ENCODE data around the gene CCDC12. TPM values are rescaled to one million over a fixed set of nuclear protein-coding genes. Genes with fewer than 3 reads are reported as not detected.

Gene CCDC12
- polyA plus RNA-seq, 1 of the 3 experiments (the other 2 are of a cell fraction), result 105 TPM

- Histone ChIP-seq H4K20me1 (ENCODE audit: insufficient read depth) (no peaks in the 10 kb centered on the region), H3F3A (replicated peaks; ENCODE audit: insufficient read depth) (no peaks in the 10 kb centered on the region), H3K4me2 (peak overlapping the region; percentile 82), H2AFZ (ENCODE audit: low read depth) (peak overlapping the region; percentile 79), H3K27me3 (ENCODE audit: insufficient read depth) (peaks cover 22% of the 10 kb centered on the region), H3K4me1 (ENCODE audit: control insufficient read depth in 1 of 2, insufficient read depth in 2 of 2, low read depth in 1 of 2, low read length in 1 of 2) (peaks cover 0 to 20% of the 10 kb centered on the region in 2 experiments; a peak in 1 of 4 replicates), H3K9me2 (no peaks in the 10 kb centered on the region), H3K27ac (ENCODE audit: low read depth in 2 of 2, low read length in 1 of 2) (no peak overlapping the region), H3K9ac (no peak overlapping the region), H3K4me3 (ENCODE audit: low read depth in 2 of 2, low read length in 1 of 2) (peak overlapping the region; percentile 44 to 64), H3K36me3 (replicated peaks in 1 of 2; ENCODE audit: control insufficient read depth in 1 of 2, insufficient read depth in 2 of 2, low read length in 1 of 2) (no peaks in the 10 kb centered on the region), H3K79me2 (ENCODE audit: insufficient read depth) (no peaks in the 10 kb centered on the region), H3K9me3 (no peaks in the 10 kb centered on the region)
- 0% methylated on average over 8 of the region's 72 CpGs for WGBS (ENCODE audit: low lambda C conversion rate)
- ChIA-PET POLR2A (interaction anchor here (0.6 to 1.8 kb wide), 3 partner anchors 27 to 37 kb away, joined by 3 to 6 read pairs (median 3); no protein-coding TSS in a partner anchor), CTCF (interaction anchor here (0.9 to 31.0 kb wide), 7 partner anchors 9 to 394 kb away, joined by 3 to 480 read pairs (median 14); partner anchors contain the start of gene PTH1R)
- peak; percentile 87; the same call in 1 of the 2 replicates for TF ChIP-seq EZH2phosphoT487 (IDR thresholded peaks at IDR 0.05; ENCODE audit: borderline replicate concordance, low read depth)
- TF ChIP-seq USF1 (IDR thresholded peaks at IDR 0.05; ENCODE audit: borderline replicate concordance, low read depth), result no peak
- TF ChIP-seq TAF1 (IDR thresholded peaks at IDR 0.05; ENCODE audit: borderline replicate concordance, low read depth, low read length), result no peak
- peak; percentile 82 for DNase-seq
Observed at GRCh38 chr3:46882377-46883053, 94.0 kb downstream of the CCDC12 start.

- H3K79me2 ChIP-seq (ENCODE audit: insufficient read depth), result no peaks in the 10 kb centered on the region
- TF ChIP-seq SMC3 (IDR thresholded peaks at IDR 0.05; ENCODE audit: low read depth, low read length) (no peak), NRF1 (IDR thresholded peaks at IDR 0.05; ENCODE audit: low read depth, low read length) (no peak), YY1 (IDR thresholded peaks at IDR 0.05; ENCODE audit: low read depth) (no peak), USF1 (IDR thresholded peaks at IDR 0.05; ENCODE audit: borderline replicate concordance, low read depth) (no peak)
- H3K9ac ChIP-seq, result no peak overlapping the region
- ChIA-PET POLR2A (interaction anchor here (0.6 to 1.8 kb wide), 3 partner anchors 28 to 36 kb away, joined by 3 to 6 read pairs (median 3); no protein-coding TSS in a partner anchor), CTCF (interaction anchor here (0.7 to 31.0 kb wide), 10 partner anchors 8 to 393 kb away, joined by 3 to 480 read pairs (median 12); partner anchors contain the start of gene PTH1R)
- no peaks in the 10 kb centered on the region for H3F3A ChIP-seq (replicated peaks; ENCODE audit: insufficient read depth)
- peaks cover 0 to 20% of the 10 kb centered on the region in 2 experiments; a peak in 1 of 4 replicates for H3K4me1 ChIP-seq (ENCODE audit: control insufficient read depth in 1 of 2, insufficient read depth in 2 of 2, low read depth in 1 of 2, low read length in 1 of 2)
- no peaks in the 10 kb centered on the region for H4K20me1 ChIP-seq (ENCODE audit: insufficient read depth)
- no peaks in the 10 kb centered on the region for H3K9me3 ChIP-seq
- peak overlapping the region; percentile 79; the same call in 1 of the 2 replicates for H2AFZ ChIP-seq (ENCODE audit: low read depth)
- peaks cover 22% of the 10 kb centered on the region for H3K27me3 ChIP-seq (ENCODE audit: insufficient read depth)
- peak; percentile 83 for DNase-seq
- peak overlapping the region; percentile 44 to 64 for H3K4me3 ChIP-seq (ENCODE audit: low read depth in 2 of 2, low read length in 1 of 2)
- no peaks in the 10 kb centered on the region for H3K36me3 ChIP-seq (replicated peaks in 1 of 2; ENCODE audit: control insufficient read depth in 1 of 2, insufficient read depth in 2 of 2, low read length in 1 of 2)
- H3K4me2 ChIP-seq, result peak overlapping the region; percentile 82
- 2% methylated on average over 17 of the region's 83 CpGs for WGBS (ENCODE audit: low lambda C conversion rate)
- no peak overlapping the region for H3K27ac ChIP-seq (ENCODE audit: low read depth in 2 of 2, low read length in 1 of 2)
- no peaks in the 10 kb centered on the region for H3K9me2 ChIP-seq
Observed at GRCh38 chr3:46881596-46882376, 94.8 kb downstream of the CCDC12 start.

All from SK-N-SH (cell line).